Embryonic facial prominence (tissue), 1 donor: Measurements from ENCODE around the gene DCLRE1A.
"Not testable (repeated sequence)": the region's sequence is repeated elsewhere in the genome, so short reads cannot be mapped to it uniquely, and the experiment has no call there.

ENCODE experiments used
- DNase-seq: peaks from one replicate; pipeline ENCODE4 v3.0.0-alpha.2; 2016; ENCODE audit errors: extremely low spot score

Gene DCLRE1A

GRCh38 chr10:113858541-113858940 lies 4.7 kb upstream of the DCLRE1A start:
- DNase-seq: no peak

GRCh38 chr10:113857210-113857609 lies 3.3 kb upstream of the DCLRE1A start:
- no peak for DNase-seq

GRCh38 chr10:113856563-113856962 lies 2.7 kb upstream of the DCLRE1A start:
- no peak for DNase-seq

GRCh38 chr10:113854761-113855588 lies 1.1 kb upstream of the DCLRE1A start:
- peak; percentile 13 for DNase-seq

GRCh38 chr10:113853578-113854012 lies 287 bp downstream of the DCLRE1A start:
- no peak for DNase-seq

GRCh38 chr10:113849946-113850345 lies 3.9 kb downstream of the DCLRE1A start:
- DNase-seq: no peak

GRCh38 chr10:113849140-113849803 lies 4.6 kb downstream of the DCLRE1A start:
- no peak for DNase-seq

GRCh38 chr10:113846036-113846435 lies 7.8 kb downstream of the DCLRE1A start:
- no peak for DNase-seq

- no peak for DNase-seq
Measured at GRCh38 chr10:113843972-113844485, 9.9 kb downstream of the DCLRE1A start.

GRCh38 chr10:113842171-113842570 lies 11.7 kb downstream of the DCLRE1A start:
- no peak for DNase-seq

GRCh38 chr10:113828567-113828966 lies 25.3 kb downstream of the DCLRE1A start:
- DNase-seq: not testable (repeated sequence)

GRCh38 chr10:113825791-113826190 lies 28.1 kb downstream of the DCLRE1A start:
- DNase-seq: no peak

GRCh38 chr10:113823389-113823788 lies 30.5 kb downstream of the DCLRE1A start:
- no peak for DNase-seq

GRCh38 chr10:113822174-113822573 lies 31.7 kb downstream of the DCLRE1A start:
- no peak for DNase-seq

- DNase-seq: not testable (repeated sequence)
Measured at GRCh38 chr10:113821306-113821705, 32.6 kb downstream of the DCLRE1A start.

GRCh38 chr10:113820507-113820906 lies 33.4 kb downstream of the DCLRE1A start:
- no peak for DNase-seq

GRCh38 chr10:113819989-113820388 lies 33.9 kb downstream of the DCLRE1A start:
- DNase-seq: no peak

- DNase-seq: not testable (repeated sequence)
Measured at GRCh38 chr10:113814700-113815099, 39.2 kb downstream of the DCLRE1A start.

GRCh38 chr10:113808168-113808567 lies 45.7 kb downstream of the DCLRE1A start:
- DNase-seq: no peak

GRCh38 chr10:113806503-113806902 lies 47.4 kb downstream of the DCLRE1A start:
- DNase-seq: no peak

- no peak for DNase-seq
Measured at GRCh38 chr10:113802997-113803396, 50.9 kb downstream of the DCLRE1A start.

- DNase-seq: no peak
Measured at GRCh38 chr10:113801569-113801968, 52.3 kb downstream of the DCLRE1A start.

- no peak for DNase-seq
Measured at GRCh38 chr10:113791691-113792090, 62.2 kb downstream of the DCLRE1A start.
